Loucy (cell line): Measurements from ENCODE around the gene RNASE8.

Source experiments
- H2AFZ ChIP-seq: fragments of 200-600 bp; sonication (generic); 2 replicates; pipeline ENCODE4 v1.6.0; 2016; ENCODE audit warnings: antibody characterized with exemption, mild to moderate bottlenecking, low read length, moderate library complexity
- H3F3A ChIP-seq: fragments of 200-600 bp; 2 replicates; pipeline ENCODE4 v1.6.0; 2016; ENCODE audit warnings: antibody characterized with exemption, low read depth, mild to moderate bottlenecking
- H3K27me3 ChIP-seq: fragments of 200-600 bp; sonication (generic); 2 replicates; pipeline ENCODE4 v1.6.1; 2014; ENCODE audit warnings: low read length, mild to moderate bottlenecking; ENCODE audit not compliant: insufficient read depth, poor library complexity, severe bottlenecking
- H3K36me3 ChIP-seq: fragments of 200-600 bp; sonication (generic); 2 replicates; pipeline ENCODE4 v1.6.1; 2016; ENCODE audit warnings: low read length; ENCODE audit not compliant: insufficient read depth
- H3K4me1 ChIP-seq: fragments of 200-600 bp; sonication (generic); 2 replicates; pipeline ENCODE4 v1.5.1; 2014; ENCODE audit warnings: low read length, mild to moderate bottlenecking; ENCODE audit not compliant: insufficient read depth, poor library complexity, severe bottlenecking
- H3K4me2 ChIP-seq: fragments of 200-600 bp; sonication (generic); 2 replicates; pipeline ENCODE4 v1.6.0; 2014; ENCODE audit warnings: antibody characterized with exemption, low read length, low read depth, mild to moderate bottlenecking; ENCODE audit not compliant: poor library complexity, severe bottlenecking
- H3K4me3 ChIP-seq: fragments of 200-600 bp; sonication (generic); 2 replicates; pipeline ENCODE4 v1.5.1; 2014; ENCODE audit warnings: low read length, mild to moderate bottlenecking, mixed read lengths; ENCODE audit not compliant: poor library complexity, severe bottlenecking
- H3K79me2 ChIP-seq: fragments of 200-600 bp; sonication (generic); 2 replicates; pipeline ENCODE4 v1.6.1; 2014; ENCODE audit warnings: low read length; ENCODE audit not compliant: insufficient read depth
- H3K9ac ChIP-seq: fragments of 200-600 bp; sonication (generic); 2 replicates; pipeline ENCODE4 v1.6.0; 2014; ENCODE audit warnings: mild to moderate bottlenecking, low read depth, low read length, moderate library complexity; ENCODE audit not compliant: poor library complexity, severe bottlenecking
- H3K9me2 ChIP-seq: fragments of 200-600 bp; sonication (generic); replicated peaks from 2 replicates; pipeline ENCODE4 v1.6.1; 2016; ENCODE audit warnings: low read depth, low read length, mixed read lengths
- H3K9me3 ChIP-seq: fragments of 200-600 bp; sonication (generic); 2 replicates; pipeline ENCODE4 v1.6.1; 2014; ENCODE audit warnings: mild to moderate bottlenecking, antibody characterized with exemption, low read length, low read depth; ENCODE audit not compliant: insufficient read depth
- H4K20me1 ChIP-seq: fragments of 200-600 bp; sonication (generic); 2 replicates; pipeline ENCODE4 v1.6.0; 2014; ENCODE audit warnings: antibody characterized with exemption, low read length, mild to moderate bottlenecking; ENCODE audit not compliant: insufficient read depth, poor library complexity, severe bottlenecking
- EZH2phosphoT487 ChIP-seq: fragments of 200-600 bp; IDR thresholded peaks from 2 replicates; pipeline ENCODE4 v1.6.1; 2018; ENCODE audit warnings: antibody characterized with exemption, mild to moderate bottlenecking, moderate library complexity, borderline replicate concordance
- TF ChIP-seq, protein P1 (sequence below): fragments of 200-600 bp; sonication (generic); conservative IDR thresholded peaks from 2 replicates; pipeline ENCODE4 v1.5.1; 2014; ENCODE audit warnings: mild to moderate bottlenecking, antibody characterized with exemption, low read length

Gene RNASE8

DNA sequence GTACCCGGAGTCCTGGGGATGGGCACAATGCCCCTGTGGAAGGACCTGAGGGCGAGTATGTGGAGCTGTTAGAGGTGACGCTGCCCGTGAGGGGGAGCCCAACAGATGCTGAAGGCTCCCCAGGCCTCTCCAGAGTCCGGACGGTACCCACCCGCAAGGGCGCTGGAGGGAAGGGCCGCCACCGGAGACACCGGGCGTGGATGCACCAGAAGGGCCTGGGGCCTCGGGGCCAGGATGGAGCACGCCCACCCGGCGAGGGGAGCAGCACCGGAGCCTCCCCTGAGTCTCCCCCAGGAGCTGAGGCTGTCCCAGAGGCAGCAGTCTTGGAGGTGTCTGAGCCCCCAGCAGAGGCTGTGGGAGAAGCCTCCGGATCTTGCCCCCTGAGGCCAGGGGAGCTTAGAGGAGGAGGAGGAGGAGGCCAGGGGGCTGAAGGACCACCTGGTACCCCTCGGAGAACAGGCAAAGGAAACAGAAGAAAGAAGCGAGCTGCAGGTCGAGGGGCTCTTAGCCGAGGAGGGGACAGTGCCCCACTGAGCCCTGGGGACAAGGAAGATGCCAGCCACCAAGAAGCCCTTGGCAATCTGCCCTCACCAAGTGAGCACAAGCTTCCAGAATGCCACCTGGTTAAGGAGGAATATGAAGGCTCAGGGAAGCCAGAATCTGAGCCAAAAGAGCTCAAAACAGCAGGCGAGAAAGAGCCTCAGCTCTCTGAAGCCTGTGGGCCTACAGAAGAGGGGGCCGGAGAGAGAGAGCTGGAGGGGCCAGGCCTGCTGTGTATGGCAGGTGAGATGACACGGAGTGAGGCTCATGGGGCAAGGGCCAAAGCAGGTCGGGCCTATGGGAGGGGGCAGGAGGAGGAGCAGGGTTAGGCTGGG lies 17.0 kb downstream of the RNASE8 start:
- peaks cover 25% of the 10 kb centered on the region for H3K4me1 ChIP-seq
- no peak for TF ChIP-seq EZH2phosphoT487
- TF ChIP-seq, protein P1, sequence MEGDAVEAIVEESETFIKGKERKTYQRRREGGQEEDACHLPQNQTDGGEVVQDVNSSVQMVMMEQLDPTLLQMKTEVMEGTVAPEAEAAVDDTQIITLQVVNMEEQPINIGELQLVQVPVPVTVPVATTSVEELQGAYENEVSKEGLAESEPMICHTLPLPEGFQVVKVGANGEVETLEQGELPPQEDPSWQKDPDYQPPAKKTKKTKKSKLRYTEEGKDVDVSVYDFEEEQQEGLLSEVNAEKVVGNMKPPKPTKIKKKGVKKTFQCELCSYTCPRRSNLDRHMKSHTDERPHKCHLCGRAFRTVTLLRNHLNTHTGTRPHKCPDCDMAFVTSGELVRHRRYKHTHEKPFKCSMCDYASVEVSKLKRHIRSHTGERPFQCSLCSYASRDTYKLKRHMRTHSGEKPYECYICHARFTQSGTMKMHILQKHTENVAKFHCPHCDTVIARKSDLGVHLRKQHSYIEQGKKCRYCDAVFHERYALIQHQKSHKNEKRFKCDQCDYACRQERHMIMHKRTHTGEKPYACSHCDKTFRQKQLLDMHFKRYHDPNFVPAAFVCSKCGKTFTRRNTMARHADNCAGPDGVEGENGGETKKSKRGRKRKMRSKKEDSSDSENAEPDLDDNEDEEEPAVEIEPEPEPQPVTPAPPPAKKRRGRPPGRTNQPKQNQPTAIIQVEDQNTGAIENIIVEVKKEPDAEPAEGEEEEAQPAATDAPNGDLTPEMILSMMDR, result no peak

GRCh38 chr14:21075719-21076437 lies 18.3 kb downstream of the RNASE8 start:
- TF ChIP-seq, protein P1, result no peak
- TF ChIP-seq EZH2phosphoT487, result no peak
- Histone ChIP-seq H3K9me3 (no peaks in the 10 kb centered on the region), H3K9me2 (no peaks in the 10 kb centered on the region), H3K36me3 (no peaks in the 10 kb centered on the region), H3K79me2 (no peaks in the 10 kb centered on the region), H3K27me3 (no peaks in the 10 kb centered on the region), H2AFZ (no peak overlapping the region), H3K4me3 (no peak overlapping the region), H3F3A (no peaks in the 10 kb centered on the region), H4K20me1 (no peaks in the 10 kb centered on the region), H3K4me1 (peaks cover 19% of the 10 kb centered on the region), H3K9ac (no peak overlapping the region), H3K4me2 (no peak overlapping the region)

More for the DNA sequence above, 17.0 kb downstream of the RNASE8 start:
- H3K4me3 ChIP-seq, result no peak overlapping the region
- H2AFZ ChIP-seq, result no peak overlapping the region
- H3K4me2 ChIP-seq, result no peak overlapping the region
- H3K9me2 ChIP-seq, result no peaks in the 10 kb centered on the region
- no peaks in the 10 kb centered on the region for H3K79me2 ChIP-seq
- H3K9ac ChIP-seq, result no peak overlapping the region
- no peaks in the 10 kb centered on the region for H3K27me3 ChIP-seq
- H3K9me3 ChIP-seq, result no peaks in the 10 kb centered on the region
- no peaks in the 10 kb centered on the region for H4K20me1 ChIP-seq
- H3K36me3 ChIP-seq, result no peaks in the 10 kb centered on the region
- H3F3A ChIP-seq, result no peaks in the 10 kb centered on the region

DNA sequence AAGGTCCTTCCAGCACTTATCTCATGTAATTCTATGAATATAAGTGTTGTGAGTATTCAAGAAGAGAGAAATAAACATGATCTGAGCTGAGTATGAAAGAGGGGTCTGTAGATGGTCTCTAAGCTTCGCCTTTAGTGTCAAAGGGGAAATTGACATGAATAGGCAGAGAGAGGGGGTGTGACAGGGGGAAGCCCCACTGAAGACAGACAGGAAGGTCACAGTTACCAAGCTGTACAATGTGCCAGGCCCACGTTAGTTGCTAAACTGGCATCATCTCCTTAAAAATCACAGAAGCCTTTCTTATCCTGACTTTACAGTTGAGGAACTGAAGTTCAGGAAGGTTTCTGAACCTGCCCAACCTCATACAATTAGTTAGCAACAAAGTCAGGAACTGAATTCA lies 20.1 kb downstream of the RNASE8 start:
- H3K9me2 ChIP-seq, result no peaks in the 10 kb centered on the region
- no peak for TF ChIP-seq EZH2phosphoT487
- TF ChIP-seq, protein P1, result no peak
- H3K36me3 ChIP-seq, result no peaks in the 10 kb centered on the region
- H3K4me1 ChIP-seq, result peaks cover 5% of the 10 kb centered on the region
- H3K4me2 ChIP-seq, result no peak overlapping the region
- no peak overlapping the region for H3K4me3 ChIP-seq
- no peak overlapping the region for H2AFZ ChIP-seq
- H3K9me3 ChIP-seq, result no peaks in the 10 kb centered on the region
- no peaks in the 10 kb centered on the region for H3F3A ChIP-seq
- no peaks in the 10 kb centered on the region for H3K79me2 ChIP-seq
- H3K9ac ChIP-seq, result no peak overlapping the region
- no peaks in the 10 kb centered on the region for H4K20me1 ChIP-seq
- H3K27me3 ChIP-seq, result no peaks in the 10 kb centered on the region
